ENCODE data around the gene CCDC201. TPM values are rescaled to one million over a fixed set of nuclear protein-coding genes. Genes with fewer than 3 reads are reported as not detected.
A peak's percentile ranks its signal among the peaks of the same experiment; 100 is the strongest.

Gene CCDC201
- total RNA-seq, 1 donor: not detected

GRCh38 chr7:45891462-45892402 is 18.9 kb upstream of the CCDC201 start:
- no peaks in the 10 kb centered on the region for H3K36me3 ChIP-seq (ENCODE audit: insufficient read depth, low read length)
- peaks cover 2% of the 10 kb centered on the region for H3K27me3 ChIP-seq (ENCODE audit: insufficient read depth, low read length)
- TF ChIP-seq CTCF (IDR thresholded peaks at IDR 0.05; ENCODE audit: extremely low read depth, low read depth, low read length): no peak
- no peak overlapping the region for H3K4me2 ChIP-seq (ENCODE audit: insufficient read depth, low read length)
- no peak for DNase-seq (ENCODE audit: insufficient read length, low spot score, missing footprints)
- H3K79me2 ChIP-seq (ENCODE audit: insufficient read depth, low read length): no peaks in the 10 kb centered on the region
- H3K27ac ChIP-seq (ENCODE audit: low read depth, low read length): no peak overlapping the region
- H3K9me3 ChIP-seq (ENCODE audit: low read depth, low read length): no peaks in the 10 kb centered on the region
- no peaks in the 10 kb centered on the region for H4K20me1 ChIP-seq (ENCODE audit: insufficient read depth, low read length)
- H3K4me3 ChIP-seq (ENCODE audit: insufficient read depth, low read length): no peak overlapping the region
- no peak overlapping the region for H2AFZ ChIP-seq (ENCODE audit: low read length)
- H3K4me1 ChIP-seq (ENCODE audit: insufficient read depth, low read length): peaks cover 14% of the 10 kb centered on the region

GRCh38 chr7:45890902-45891461 is 18.1 kb upstream of the CCDC201 start:
- no peak overlapping the region for H3K27ac ChIP-seq (ENCODE audit: low read depth, low read length)
- no peak overlapping the region for H2AFZ ChIP-seq (ENCODE audit: low read length)
- DNase-seq (ENCODE audit: insufficient read length, low spot score, missing footprints): no peak
- no peaks in the 10 kb centered on the region for H3K9me3 ChIP-seq (ENCODE audit: low read depth, low read length)
- H4K20me1 ChIP-seq (ENCODE audit: insufficient read depth, low read length): no peaks in the 10 kb centered on the region
- H3K36me3 ChIP-seq (ENCODE audit: insufficient read depth, low read length): no peaks in the 10 kb centered on the region
- H3K79me2 ChIP-seq (ENCODE audit: insufficient read depth, low read length): no peaks in the 10 kb centered on the region
- H3K27me3 ChIP-seq (ENCODE audit: insufficient read depth, low read length): peaks cover 2% of the 10 kb centered on the region
- H3K4me3 ChIP-seq (ENCODE audit: insufficient read depth, low read length): no peak overlapping the region
- peak; percentile 73 for TF ChIP-seq CTCF (IDR thresholded peaks at IDR 0.05; ENCODE audit: extremely low read depth, low read depth, low read length)
- peaks cover 13% of the 10 kb centered on the region for H3K4me1 ChIP-seq (ENCODE audit: insufficient read depth, low read length)
- H3K4me2 ChIP-seq (ENCODE audit: insufficient read depth, low read length): no peak overlapping the region

- no peak overlapping the region for H3K4me3 ChIP-seq (ENCODE audit: insufficient read depth, low read length)
- no peaks in the 10 kb centered on the region for H3K9me3 ChIP-seq (ENCODE audit: low read depth, low read length)
- no peak overlapping the region for H3K4me2 ChIP-seq (ENCODE audit: insufficient read depth, low read length)
- H3K27ac ChIP-seq (ENCODE audit: low read depth, low read length): no peak overlapping the region
- peaks cover 20% of the 10 kb centered on the region for H3K4me1 ChIP-seq (ENCODE audit: insufficient read depth, low read length)
- TF ChIP-seq CTCF (IDR thresholded peaks at IDR 0.05; ENCODE audit: extremely low read depth, low read depth, low read length): no peak
- DNase-seq (ENCODE audit: insufficient read length, low spot score, missing footprints): no peak
- no peak overlapping the region for H2AFZ ChIP-seq (ENCODE audit: low read length)
- peaks cover 2% of the 10 kb centered on the region for H3K27me3 ChIP-seq (ENCODE audit: insufficient read depth, low read length)
- H3K36me3 ChIP-seq (ENCODE audit: insufficient read depth, low read length): no peaks in the 10 kb centered on the region
- H3K79me2 ChIP-seq (ENCODE audit: insufficient read depth, low read length): no peaks in the 10 kb centered on the region
- no peaks in the 10 kb centered on the region for H4K20me1 ChIP-seq (ENCODE audit: insufficient read depth, low read length)
Observed at GRCh38 chr7:45890125-45890901, 17.4 kb upstream of the CCDC201 start.
